ENCODE measurements around the gene APBA3.

Gene APBA3

DNA sequence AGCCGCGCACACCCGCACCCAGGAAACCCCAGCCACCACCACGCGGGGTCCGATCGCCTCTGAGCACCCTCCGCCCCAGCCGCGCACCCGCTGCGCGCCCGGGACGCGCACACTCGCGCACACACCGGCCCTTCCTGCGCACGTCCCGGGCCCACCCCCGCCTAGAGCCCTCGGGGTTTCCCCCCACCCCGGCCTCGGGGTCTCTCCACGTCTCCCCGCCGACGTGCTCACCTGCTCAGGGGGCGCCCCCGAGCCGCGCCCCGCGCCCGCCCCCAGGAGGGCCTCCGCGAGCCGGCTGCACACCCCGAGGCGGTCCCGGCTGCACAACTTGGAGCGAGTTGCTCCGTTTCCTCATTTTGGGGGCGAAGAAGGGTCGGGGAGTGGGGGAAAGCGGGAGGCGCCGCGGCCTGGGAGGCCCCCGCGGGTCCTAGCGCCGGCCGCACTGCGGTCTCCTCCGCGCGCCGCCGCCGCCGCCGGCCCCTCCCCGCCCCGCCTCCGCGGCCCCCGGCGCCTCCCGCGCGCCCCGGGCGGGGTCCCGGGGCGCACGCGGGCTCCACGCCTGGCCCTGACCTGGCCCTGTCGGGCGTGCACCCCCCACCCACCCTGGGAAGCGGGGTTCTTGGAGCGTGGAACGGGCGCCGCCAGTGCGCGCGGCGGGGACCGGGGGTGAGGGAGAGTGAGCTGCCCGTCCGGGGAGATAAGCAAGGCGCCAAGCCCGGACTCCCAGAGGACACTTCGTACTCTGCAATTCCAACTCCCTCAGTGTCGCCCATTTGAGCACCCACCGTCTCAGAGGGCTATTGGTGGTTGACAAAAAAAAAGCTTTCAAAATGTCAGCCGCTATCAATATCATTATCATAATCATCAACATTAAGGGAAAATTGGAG lies 24.7 kb upstream of the APBA3 start, which contains the start of gene MATK:
Gene MATK (minus strand): TSS at position 444 of the 887 bp plus-strand sequence. CDS start 1,246 bp downstream, outside the sequence.
- DNase-seq: peak; percentile 31

- peak; percentile 33 for DNase-seq
Observed at GRCh38 chr19:3785451-3785937, 24.0 kb upstream of the APBA3 start.

DNA sequence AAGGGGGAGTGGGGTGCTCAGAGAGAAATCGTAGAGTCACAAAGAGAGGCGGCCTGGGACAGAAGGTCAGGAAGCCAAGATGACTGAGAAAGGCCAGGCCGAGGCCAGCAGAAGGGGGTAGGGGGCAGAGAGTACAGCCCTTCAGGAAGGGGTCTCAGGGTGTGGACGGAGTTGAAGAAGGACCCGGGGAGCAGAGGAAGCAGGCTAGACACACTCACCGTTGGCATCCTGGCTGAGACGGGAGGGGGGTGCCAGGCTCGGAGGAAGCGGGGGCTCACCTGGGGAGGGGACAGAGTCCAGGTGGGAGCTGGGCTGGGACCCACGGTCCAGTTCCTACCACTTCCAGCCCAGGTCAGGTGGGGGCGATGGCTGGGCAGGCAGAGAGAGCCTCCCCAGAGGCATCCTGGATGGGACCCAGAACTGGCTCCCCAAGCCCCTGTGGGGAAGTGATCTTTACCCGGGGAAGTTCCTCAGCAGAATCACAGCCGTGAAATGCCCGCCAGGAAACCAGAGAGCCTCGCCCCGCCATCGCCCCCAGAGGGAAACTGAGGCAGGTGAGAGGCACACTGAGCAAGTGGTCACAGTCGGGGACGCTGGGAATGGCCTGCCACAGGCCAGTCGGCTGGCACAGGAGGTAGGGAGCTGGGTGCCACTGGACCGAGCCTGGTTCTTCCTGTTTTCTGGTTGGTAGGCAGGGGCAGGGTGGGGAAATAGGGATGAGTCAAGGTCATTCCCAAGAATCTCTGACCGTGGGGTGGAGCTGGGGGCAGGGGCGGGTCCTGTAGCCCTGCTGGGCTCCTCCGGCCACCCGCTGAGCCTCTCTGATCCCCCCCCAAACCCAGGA lies 23.3 kb upstream of the APBA3 start:
- no peak for DNase-seq

DNA sequence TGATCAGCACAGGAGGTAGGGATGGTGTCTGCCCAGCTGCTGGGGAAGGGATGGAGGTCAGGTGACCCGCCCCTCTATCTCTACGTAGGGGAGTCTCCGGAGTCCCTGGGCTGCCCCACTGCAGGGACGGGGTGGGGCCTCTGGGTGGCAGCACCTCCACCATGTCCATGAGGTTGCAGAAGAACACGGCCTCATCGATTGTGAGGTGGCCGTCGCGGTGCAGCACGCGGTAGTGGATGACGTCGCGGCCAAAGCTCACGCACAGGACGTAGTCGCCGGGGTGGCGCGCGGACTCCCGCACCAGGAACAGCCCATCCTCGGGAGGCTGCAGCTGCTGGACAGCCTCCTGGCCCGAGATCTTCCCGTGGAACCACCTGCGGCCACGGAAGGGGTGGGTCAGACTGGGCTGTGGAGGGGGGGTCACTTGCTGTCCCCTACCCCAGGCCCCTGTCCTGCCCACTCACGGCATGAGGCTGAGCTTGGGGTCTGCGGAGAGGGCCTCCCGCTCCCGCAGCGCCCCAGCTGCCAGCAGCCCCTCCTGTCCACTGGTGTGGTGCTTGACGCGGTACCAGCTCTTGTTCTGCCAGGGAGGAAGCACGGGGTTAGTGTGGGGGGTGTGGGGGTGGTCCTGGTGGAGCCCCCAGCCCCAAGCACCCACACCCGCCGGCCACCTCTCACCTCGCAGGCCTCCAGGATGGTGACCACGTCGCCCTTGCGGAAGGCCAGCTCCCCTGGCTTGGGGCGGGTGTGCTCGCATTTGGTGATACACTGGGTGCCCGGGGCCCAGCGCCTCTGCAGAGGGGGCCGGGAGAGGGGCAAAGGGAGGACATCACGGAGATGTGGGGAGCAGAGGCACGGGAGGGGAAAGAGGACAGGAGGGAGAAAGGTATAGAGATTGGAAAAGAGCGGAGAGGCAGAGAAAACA lies 22.4 kb upstream of the APBA3 start:
- peak; percentile 52 for DNase-seq

GRCh38 chr19:3782903-3783302 lies 21.4 kb upstream of the APBA3 start:
- DNase-seq: no peak

- DNase-seq: no peak
Observed at GRCh38 chr19:3782330-3782729, 20.8 kb upstream of the APBA3 start.

DNA sequence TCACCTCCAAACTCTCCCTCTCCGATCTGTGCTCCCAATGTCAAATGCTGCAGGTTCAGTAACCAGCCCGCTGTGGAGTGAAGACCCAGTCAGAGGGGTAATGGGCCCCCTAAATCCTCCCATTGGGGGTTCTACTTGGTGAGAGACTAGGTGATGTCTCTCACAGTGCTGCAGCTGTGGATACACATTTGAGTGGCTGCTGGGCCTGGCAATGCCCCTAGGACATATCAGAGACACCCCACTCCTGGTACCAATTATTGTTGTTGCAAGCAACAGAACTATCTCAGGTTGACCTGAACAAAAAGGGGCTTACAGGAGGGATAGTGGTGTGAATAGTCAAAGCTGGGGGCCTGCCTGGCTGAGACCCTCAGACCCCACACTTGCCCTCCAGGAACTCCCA lies 20.1 kb upstream of the APBA3 start:
- no peak for DNase-seq

DNA sequence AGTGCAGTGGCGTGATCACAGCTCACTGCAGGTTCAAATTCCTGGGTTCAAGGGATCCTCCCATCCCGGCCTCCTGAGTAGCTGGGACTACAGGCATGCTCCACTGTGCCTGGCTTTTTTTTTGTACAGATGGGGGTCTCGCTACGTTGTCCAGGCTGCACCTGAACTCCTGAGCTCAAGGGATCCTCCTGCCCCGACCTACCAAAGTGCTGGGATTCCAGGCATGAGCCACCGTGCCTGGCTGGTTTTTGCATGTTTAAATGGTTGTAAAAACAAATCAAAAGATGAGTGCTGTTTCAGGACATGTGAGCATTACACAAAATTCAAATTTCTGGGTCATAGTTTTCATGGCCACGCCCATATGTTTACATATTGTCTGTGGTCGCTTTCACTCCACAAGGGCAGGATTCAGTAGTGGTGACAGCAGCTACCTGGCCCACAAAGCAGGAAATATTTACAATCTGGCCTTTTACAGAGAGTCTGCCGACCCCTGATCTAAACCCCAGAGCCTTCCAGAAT lies 19.4 kb upstream of the APBA3 start:
- DNase-seq: no peak

GRCh38 chr19:3778899-3779723 lies 17.6 kb upstream of the APBA3 start:
- no peak for DNase-seq

- no peak for DNase-seq
Observed at GRCh38 chr19:3778104-3778867, 16.8 kb upstream of the APBA3 start.

DNA sequence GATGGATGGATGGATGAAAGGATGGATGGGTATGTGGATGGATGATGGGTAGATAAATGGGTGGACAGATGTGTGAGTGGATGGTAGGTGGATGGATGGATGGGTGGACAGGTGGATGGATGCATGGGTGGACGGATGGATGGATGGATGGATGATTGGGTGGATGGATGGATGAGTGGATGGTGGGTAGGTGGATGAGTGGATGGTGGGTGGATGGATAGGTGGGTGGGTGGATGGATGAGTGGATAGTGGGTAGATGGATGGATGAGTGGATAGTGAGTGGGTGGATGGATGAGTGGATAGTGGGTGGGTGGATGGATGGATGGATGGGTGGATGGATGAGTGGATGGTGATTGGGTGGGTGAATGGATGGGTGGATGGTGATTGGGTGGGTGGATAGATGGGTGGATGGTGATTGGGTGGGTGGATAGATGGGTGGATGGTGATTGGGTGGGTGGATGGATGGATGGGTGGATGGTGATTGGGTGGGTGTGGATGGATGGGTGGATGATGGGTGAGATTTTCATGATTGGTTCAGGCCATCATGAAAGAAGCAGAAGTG lies 15.1 kb upstream of the APBA3 start:
- DNase-seq: no peak

GRCh38 chr19:3775831-3776230 lies 14.3 kb upstream of the APBA3 start:
- DNase-seq: no peak

GRCh38 chr19:3775374-3775711 lies 13.9 kb upstream of the APBA3 start:
- no peak for DNase-seq

DNA sequence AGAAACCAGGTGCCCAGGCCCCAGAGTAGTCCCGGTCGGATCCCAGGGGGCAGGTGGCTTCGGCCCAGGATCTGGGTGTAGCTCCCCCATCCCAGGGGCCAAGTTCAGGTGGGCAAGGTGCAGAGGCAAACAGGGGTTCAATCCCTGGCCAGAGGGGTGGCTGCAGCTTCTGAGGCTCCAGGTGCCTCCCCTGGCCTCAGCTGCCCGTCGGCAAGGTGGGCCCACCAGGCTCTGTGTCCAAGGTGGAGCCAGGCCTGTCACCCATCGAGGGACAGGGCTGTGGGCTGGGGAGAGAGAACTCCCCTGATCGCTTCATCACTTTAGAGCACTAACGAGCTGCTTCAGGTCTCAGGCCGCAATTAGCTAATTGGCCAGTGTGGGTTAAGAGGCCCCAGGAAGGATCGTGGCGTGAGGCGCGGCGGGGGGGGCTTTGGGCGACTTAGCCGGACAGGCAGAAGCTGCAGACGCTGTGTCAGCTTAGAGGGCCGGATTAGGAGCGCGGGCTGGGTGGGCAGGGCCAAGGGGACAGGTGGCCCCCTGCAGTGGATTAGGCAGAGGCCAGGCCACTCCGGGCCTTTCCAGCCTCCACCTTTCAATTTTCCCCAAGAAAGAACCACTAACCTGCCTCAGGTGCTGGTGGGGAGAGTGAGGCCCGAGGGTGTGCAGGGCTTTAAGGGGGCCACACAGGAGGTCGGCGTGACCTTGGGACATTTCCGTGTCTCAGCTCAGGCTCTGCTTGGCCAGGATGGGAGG lies 13.3 kb upstream of the APBA3 start:
- no peak for DNase-seq

DNA sequence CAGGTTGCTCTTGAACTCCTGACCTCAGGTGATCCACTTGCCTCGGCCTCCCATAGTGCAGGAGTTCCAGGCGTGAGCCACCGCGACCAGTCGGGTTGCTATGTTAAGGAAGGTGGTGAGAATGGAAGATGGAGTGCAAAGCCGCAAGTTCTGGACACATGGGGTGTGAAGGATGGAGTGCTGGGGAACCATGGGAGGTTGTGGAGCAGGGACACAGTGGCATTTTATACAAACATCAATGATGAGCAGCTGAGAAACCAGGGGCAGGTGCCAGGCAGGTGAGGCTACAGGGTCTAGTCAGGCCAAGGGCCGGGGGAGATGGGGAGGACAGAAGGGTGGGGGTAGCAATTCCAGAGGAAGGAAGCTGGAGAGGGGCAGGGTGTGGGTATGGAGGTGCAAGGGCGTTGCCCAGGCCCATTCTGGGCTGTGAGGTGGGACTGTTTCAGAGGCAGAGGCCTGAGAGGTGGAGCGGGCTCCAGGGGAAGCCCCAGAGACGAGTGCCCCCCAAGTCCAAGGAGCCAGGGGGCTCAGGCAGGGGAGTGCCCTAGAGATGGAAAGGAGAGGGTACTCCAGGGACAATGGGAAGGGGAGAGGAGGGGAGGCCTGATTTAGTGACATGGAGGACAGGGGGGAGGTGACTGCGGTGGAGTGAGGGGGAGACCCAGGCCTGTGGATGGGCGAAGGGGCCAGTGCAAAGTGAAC lies 12.5 kb upstream of the APBA3 start:
- DNase-seq: no peak

GRCh38 chr19:3771906-3772455 lies 10.5 kb upstream of the APBA3 start, which contains the start of gene RAX2:
Gene RAX2, minus strand, starts transcription at chr19:3772228. Its CDS starts 486 bp downstream, at chr19:3771742.
- no peak for DNase-seq

GRCh38 chr19:3771000-3771905 lies 9.8 kb upstream of the APBA3 start:
- DNase-seq: no peak

All from CD4-positive, alpha-beta T cell treated with Interleukin-17A for 1 hour (primary cell).